T-helper 1 cell treated with Interleukin-12 subunit alpha and Interleukin-12 subunit beta and Interleukin-4 antibody, amounts not matched to agents 30 μg/mL and 1 μg/mL, for 36 hours (primary cell): ENCODE results near the gene MMP15.

Experiments
- H3K27ac Mint-ChIP-seq: one replicate; pipeline ENCODE4 v1.8.0; 2021; ENCODE audit warnings: mild to moderate bottlenecking, mixed read lengths
- H3K27me3 Mint-ChIP-seq: one replicate; pipeline ENCODE4 v1.8.0; 2021; ENCODE audit warnings: low read depth, mixed read lengths
- H3K36me3 Mint-ChIP-seq: one replicate; pipeline ENCODE4 v1.8.0; 2021; ENCODE audit warnings: low read depth, mixed read lengths
- H3K4me1 Mint-ChIP-seq: one replicate; pipeline ENCODE4 v1.8.0; 2021; ENCODE audit warnings: low read depth, mixed read lengths
- H3K4me3 Mint-ChIP-seq: one replicate; pipeline ENCODE4 v1.8.0; 2021; ENCODE audit warnings: mild to moderate bottlenecking, moderate library complexity, mixed read lengths
- H3K9me3 Mint-ChIP-seq: one replicate; pipeline ENCODE4 v1.8.0; 2021; ENCODE audit warnings: mixed read lengths

MMP15 gene

DNA sequence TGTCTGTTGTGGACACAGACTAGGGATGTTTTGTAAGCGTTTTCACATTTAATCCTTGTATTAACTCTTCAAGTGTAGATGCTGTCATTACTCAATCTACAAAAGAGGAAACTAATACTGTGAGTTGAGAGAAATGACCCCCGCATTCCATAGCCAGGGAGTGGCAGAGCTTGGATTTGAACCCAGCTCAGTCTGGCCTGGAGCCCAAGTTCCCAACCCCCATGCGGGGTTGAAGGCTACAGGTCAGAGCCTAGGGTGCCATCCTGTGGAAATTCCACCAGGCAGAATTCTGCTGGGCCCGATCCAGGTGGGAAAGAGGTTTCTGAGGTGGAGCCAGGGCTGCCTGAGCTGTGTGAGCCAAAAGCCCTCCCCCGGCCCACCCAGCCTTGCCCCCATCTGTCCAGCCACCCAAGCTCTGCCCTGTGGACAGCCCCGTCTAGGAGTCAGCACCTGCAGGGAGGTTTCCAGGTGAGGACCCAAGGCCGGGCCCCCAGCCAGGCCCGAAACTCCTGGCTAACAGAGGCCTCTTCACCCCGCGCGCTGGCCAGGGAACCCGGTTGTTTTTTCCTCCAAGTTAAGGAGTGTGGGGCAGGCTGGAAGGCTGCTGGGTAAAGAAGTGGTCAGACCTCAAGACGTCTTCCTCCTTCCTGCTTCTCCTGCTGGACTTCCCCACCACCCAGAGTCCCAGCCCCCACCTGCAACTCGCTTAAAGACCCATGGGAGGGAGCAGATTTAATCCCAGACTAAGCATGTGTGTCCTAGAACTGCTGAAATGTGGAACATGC, 5.7 kb downstream of the MMP15 start:
- Mint-ChIP-seq H3K9me3 (no peaks in the 10 kb centered on the region), H3K4me3 (no peak overlapping the region), H3K27me3 (peaks cover 20% of the 10 kb centered on the region), H3K27ac (no peak overlapping the region), H3K36me3 (no peaks in the 10 kb centered on the region), H3K4me1 (peaks cover 2% of the 10 kb centered on the region)

DNA sequence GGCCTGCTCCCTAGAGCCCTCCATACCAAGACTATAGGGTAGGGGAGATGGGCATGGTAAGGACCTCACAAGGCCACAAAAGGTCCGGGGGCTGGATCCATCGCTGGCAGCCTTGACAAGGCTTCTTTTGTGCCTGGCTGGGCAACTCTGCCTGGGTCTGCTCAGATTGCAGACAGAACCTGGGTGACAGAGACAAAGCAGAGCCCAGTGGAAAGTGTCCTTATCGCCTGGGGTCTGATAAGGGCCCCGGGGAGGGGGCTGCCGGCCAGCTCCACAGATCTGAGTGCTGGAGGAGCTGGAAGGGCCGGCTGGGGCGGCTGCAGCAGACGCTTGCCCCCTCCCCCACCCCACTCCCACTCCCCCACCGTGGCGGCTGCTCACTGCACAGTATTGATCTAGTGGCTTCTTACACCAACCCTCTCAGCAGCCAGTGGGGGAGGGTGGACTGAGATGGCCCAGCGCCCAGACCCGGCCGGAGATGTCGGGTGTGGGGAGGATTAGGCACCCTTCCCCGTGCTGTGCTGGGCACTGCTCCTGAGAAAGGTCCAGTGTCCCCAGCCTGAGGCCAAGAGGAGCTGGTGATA, 7.2 kb downstream of the MMP15 start:
- no peak overlapping the region for H3K27ac Mint-ChIP-seq
- no peaks in the 10 kb centered on the region for H3K36me3 Mint-ChIP-seq
- no peak overlapping the region for H3K4me3 Mint-ChIP-seq
- peaks cover 2% of the 10 kb centered on the region for H3K4me1 Mint-ChIP-seq
- H3K9me3 Mint-ChIP-seq, result no peaks in the 10 kb centered on the region
- H3K27me3 Mint-ChIP-seq, result peaks cover 18% of the 10 kb centered on the region

DNA sequence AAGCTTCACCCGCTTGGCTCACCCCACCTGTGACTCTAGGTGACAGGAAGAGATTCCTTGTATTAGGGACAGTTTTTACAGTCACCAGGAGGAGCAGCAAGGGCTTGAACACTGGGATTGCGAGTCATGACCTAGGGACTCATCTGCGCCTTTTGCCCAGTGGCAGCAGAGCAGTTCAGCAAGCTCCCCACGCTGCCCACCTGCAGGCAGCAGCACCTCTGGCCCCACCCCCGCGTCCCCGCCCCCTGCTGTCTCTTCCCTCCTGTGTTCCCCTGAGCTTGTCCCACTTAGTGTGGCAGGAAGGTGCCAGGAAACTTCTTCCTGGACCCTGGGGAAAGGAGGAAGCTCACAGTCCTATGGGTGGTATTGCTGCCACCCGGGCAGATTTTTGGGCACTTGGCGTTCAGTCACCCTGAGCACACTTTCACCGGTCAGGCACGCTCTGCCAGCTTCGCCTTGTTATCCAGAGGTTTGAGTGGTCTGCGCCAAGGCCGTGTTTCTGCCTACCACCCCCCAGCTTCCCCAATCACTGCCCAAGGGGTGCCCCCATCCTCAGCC, 8.7 kb downstream of the MMP15 start:
- H3K27ac Mint-ChIP-seq, result no peak overlapping the region
- H3K36me3 Mint-ChIP-seq, result no peaks in the 10 kb centered on the region
- H3K4me1 Mint-ChIP-seq, result no peaks in the 10 kb centered on the region
- no peak overlapping the region for H3K4me3 Mint-ChIP-seq
- peaks cover 4% of the 10 kb centered on the region for H3K27me3 Mint-ChIP-seq
- no peaks in the 10 kb centered on the region for H3K9me3 Mint-ChIP-seq

DNA sequence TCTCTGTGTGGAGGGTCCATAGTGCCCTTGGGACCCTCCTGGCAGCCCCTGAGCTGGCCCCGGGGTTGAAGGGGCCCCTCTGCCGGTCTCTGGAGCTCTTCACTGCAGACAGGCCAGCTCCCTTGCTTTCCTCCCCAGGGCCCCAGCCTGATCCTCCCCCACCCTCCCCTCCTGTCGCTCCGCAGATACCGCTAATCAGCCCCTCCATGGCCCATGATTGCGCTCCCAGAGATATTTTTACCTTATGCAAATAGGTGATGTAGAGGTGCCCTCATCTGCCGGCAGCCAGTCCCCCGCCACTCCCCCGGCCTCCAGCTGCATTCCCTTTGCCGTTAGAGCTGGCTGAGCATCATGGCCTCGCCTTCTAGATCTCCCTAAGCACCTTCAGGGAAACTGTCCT, 9.2 kb downstream of the MMP15 start:
- Mint-ChIP-seq H3K27ac (no peak overlapping the region), H3K27me3 (no peaks in the 10 kb centered on the region), H3K9me3 (no peaks in the 10 kb centered on the region), H3K4me1 (no peaks in the 10 kb centered on the region), H3K4me3 (no peak overlapping the region), H3K36me3 (no peaks in the 10 kb centered on the region)

DNA sequence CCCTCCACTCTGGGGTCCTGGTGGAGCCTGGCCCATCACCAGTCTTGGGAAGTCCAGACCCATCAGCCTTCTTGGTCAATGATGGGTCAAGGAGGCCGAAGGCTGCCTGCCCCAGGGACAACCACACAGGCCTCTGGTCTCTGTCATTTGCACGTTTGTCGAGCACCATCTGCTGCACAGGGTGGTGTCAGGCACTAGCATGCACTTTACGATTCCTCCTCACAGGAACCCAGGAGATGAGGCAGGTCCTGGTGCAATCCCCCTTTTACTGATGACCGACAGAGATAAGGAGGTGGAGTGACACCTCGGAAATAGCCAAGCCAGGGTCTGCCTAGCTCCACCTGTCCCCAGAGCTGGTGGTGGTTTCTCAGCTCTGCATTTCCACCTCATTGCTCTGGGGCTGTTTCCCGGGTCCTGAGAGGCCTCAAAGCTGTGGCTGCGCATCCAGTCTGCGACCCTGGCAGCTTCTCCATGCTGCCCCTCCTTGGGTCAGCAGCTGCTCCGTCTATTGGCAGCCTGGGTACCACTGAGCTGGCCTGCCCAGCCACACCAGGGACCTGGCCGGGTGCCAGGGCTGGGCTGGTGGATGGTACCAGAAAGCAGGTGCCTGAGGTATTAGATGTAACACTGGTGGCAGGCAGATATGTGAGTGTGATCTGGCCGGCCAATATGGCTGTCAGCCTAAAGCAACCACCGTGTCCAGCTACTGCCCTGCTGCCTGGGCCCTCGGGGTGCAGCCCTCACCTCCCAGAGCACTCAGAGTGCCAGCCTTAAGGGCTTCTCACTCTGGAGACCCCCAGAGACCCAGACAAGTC, 10.0 kb downstream of the MMP15 start:
- Mint-ChIP-seq H3K4me3 (no peak overlapping the region), H3K36me3 (no peaks in the 10 kb centered on the region), H3K9me3 (no peaks in the 10 kb centered on the region), H3K27me3 (no peaks in the 10 kb centered on the region), H3K27ac (no peak overlapping the region), H3K4me1 (no peaks in the 10 kb centered on the region)

DNA sequence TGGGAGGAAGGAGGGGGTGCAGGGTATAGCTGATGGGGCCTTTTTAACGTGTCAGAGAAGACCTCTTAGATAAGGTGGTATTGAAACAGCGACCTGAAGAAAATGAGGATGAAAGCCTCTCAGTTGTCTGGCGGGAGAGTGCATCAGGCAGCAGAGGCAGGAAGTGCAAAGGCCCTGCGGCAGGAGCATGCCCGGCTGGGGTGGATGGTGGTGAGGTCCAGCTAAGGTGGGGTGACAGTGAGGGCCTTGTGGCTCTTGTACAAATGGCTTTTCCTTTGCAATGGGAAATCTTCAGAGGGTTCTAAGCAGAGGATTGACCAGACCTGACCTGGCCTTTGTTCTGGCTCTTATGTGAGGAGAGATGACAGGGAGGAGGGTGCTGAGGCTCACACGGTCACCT, 11.4 kb downstream of the MMP15 start:
- no peaks in the 10 kb centered on the region for H3K36me3 Mint-ChIP-seq
- no peak overlapping the region for H3K4me3 Mint-ChIP-seq
- no peaks in the 10 kb centered on the region for H3K27me3 Mint-ChIP-seq
- no peak overlapping the region for H3K27ac Mint-ChIP-seq
- no peaks in the 10 kb centered on the region for H3K9me3 Mint-ChIP-seq
- H3K4me1 Mint-ChIP-seq, result no peaks in the 10 kb centered on the region

DNA sequence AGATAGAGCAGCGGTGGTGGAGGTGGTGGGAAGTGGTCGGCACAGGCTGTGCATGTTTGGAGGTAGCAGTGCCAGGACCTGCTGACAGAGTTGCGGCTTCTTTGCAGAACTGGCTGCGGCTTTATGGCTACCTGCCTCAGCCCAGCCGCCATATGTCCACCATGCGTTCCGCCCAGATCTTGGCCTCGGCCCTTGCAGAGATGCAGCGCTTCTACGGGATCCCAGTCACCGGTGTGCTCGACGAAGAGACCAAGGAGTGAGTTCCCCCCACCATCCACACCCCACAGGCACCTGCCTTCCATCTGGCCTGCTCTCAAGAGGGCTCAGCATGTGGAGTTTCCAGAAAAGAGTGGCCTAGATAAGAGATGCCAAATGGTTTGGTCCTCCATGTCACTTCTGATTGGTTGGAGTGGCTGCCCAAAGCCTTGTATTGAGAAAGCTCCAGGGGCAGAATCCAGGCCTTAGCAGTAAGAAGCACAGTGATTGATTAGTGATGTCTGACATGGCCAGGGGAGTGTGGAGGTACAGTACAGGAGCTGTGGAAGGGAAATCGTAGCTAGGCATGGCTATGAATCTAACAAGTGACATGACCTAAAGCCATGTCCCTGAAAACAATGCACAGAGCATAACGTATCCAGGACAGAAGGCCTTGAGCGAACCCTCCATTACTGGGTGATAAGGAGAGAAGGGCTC, 12.0 kb downstream of the MMP15 start:
- H3K4me1 Mint-ChIP-seq, result no peaks in the 10 kb centered on the region
- H3K9me3 Mint-ChIP-seq, result no peaks in the 10 kb centered on the region
- no peaks in the 10 kb centered on the region for H3K27me3 Mint-ChIP-seq
- no peak overlapping the region for H3K27ac Mint-ChIP-seq
- H3K36me3 Mint-ChIP-seq, result no peaks in the 10 kb centered on the region
- H3K4me3 Mint-ChIP-seq, result no peak overlapping the region

DNA sequence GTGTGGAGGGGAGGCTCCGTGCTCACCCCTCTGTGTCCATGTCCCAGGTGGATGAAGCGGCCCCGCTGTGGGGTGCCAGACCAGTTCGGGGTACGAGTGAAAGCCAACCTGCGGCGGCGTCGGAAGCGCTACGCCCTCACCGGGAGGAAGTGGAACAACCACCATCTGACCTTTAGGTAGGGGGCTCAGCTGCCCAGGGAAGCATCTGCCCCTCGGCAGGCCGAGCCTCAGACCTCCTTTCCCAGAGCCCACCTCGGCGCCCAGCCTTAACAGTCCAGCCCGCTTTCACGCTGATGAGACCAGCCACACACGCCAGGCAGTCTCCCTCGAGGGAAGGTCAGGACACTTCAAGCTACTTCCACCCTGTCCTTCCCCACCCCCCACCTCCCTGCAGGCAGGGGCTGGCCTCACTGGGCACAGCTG, 12.7 kb downstream of the MMP15 start:
- Mint-ChIP-seq H3K36me3 (no peaks in the 10 kb centered on the region), H3K4me3 (no peak overlapping the region), H3K27ac (no peak overlapping the region), H3K9me3 (no peaks in the 10 kb centered on the region), H3K27me3 (no peaks in the 10 kb centered on the region), H3K4me1 (no peaks in the 10 kb centered on the region)

DNA sequence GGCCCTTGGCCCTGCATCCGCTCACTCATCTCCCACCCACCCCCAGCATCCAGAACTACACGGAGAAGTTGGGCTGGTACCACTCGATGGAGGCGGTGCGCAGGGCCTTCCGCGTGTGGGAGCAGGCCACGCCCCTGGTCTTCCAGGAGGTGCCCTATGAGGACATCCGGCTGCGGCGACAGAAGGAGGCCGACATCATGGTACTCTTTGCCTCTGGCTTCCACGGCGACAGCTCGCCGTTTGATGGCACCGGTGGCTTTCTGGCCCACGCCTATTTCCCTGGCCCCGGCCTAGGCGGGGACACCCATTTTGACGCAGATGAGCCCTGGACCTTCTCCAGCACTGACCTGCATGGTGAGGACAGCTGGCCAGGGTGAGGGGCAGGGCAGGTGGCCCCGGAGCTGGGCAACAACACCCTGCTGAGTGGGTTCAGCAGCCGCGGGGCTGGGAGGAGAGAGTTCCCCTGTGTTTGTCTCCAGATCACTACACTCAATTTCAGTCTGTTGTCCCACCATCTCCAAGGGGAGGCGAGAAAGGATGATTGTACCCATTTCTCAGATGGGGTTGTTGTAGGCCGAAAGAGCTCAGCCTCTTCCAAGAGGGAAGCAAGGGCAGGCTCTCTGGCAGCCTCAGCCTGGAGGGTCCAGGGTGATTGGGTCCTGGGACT, 14.4 kb downstream of the MMP15 start:
- Mint-ChIP-seq H3K27me3 (no peaks in the 10 kb centered on the region), H3K4me3 (no peak overlapping the region), H3K27ac (no peak overlapping the region), H3K4me1 (no peaks in the 10 kb centered on the region), H3K36me3 (no peaks in the 10 kb centered on the region), H3K9me3 (no peaks in the 10 kb centered on the region)

DNA sequence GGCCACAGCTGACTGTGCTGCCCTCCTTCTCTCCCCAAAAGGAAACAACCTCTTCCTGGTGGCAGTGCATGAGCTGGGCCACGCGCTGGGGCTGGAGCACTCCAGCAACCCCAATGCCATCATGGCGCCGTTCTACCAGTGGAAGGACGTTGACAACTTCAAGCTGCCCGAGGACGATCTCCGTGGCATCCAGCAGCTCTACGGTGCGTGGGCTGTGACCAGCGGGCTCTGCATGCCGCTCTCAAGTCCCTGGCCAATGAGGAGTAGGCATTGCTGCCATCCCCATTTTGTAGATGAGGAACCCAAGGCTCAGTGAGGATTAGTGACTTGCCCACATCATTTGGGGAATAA, 14.9 kb downstream of the MMP15 start:
- Mint-ChIP-seq H3K27me3 (no peaks in the 10 kb centered on the region), H3K27ac (no peak overlapping the region), H3K9me3 (no peaks in the 10 kb centered on the region), H3K4me3 (no peak overlapping the region), H3K4me1 (no peaks in the 10 kb centered on the region), H3K36me3 (no peaks in the 10 kb centered on the region)

DNA sequence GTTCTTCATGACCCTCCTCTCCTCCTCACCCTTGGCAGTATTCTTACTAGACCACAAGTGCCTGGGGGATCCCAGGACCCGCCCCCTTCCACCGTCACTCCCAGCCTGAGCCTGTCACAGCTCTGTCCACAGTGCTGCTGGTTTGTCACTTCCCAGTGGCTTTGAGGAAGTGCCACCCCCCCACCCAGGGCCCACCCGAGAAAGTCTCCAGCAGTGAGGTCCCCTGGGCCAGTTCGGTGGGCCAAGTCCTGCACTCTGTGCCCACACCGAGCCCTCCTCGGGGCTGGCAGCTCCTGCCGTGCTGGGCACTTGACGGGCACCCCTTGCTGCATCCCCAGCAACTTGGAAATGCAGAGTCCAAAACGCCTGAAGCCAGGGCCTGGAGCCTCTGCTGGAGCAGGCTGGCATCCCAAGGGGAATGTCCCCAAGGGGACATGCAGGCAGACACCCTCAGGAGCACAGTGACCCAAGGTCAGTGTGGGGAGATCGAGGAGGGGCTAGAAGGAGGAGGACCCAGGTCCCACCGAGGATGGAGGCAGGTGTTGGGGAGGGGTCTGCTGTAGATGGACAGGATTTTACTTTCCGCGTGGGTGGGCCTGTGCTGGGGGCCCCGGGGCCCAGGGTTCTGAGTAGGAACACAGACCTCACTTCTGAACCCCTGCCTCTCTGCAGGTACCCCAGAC, 15.5 kb downstream of the MMP15 start:
- no peaks in the 10 kb centered on the region for H3K9me3 Mint-ChIP-seq
- no peaks in the 10 kb centered on the region for H3K27me3 Mint-ChIP-seq

DNA sequence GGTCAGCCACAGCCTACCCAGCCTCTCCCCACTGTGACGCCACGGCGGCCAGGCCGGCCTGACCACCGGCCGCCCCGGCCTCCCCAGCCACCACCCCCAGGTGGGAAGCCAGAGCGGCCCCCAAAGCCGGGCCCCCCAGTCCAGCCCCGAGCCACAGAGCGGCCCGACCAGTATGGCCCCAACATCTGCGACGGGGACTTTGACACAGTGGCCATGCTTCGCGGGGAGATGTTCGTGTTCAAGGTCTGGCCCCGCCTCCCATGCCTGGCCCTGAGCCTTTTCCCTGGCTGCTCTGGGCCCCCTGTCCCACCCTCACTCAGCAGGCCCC, 16.0 kb downstream of the MMP15 start:
- no peak overlapping the region for H3K4me3 Mint-ChIP-seq
- H3K27me3 Mint-ChIP-seq, result no peaks in the 10 kb centered on the region
- H3K36me3 Mint-ChIP-seq, result no peaks in the 10 kb centered on the region
- H3K9me3 Mint-ChIP-seq, result no peaks in the 10 kb centered on the region
- H3K4me1 Mint-ChIP-seq, result no peaks in the 10 kb centered on the region
- no peak overlapping the region for H3K27ac Mint-ChIP-seq

More for the DNA sequence above, 15.5 kb downstream of the MMP15 start:
- Mint-ChIP-seq H3K36me3 (no peaks in the 10 kb centered on the region), H3K4me1 (no peaks in the 10 kb centered on the region), H3K27ac (no peak overlapping the region), H3K4me3 (no peak overlapping the region)

DNA sequence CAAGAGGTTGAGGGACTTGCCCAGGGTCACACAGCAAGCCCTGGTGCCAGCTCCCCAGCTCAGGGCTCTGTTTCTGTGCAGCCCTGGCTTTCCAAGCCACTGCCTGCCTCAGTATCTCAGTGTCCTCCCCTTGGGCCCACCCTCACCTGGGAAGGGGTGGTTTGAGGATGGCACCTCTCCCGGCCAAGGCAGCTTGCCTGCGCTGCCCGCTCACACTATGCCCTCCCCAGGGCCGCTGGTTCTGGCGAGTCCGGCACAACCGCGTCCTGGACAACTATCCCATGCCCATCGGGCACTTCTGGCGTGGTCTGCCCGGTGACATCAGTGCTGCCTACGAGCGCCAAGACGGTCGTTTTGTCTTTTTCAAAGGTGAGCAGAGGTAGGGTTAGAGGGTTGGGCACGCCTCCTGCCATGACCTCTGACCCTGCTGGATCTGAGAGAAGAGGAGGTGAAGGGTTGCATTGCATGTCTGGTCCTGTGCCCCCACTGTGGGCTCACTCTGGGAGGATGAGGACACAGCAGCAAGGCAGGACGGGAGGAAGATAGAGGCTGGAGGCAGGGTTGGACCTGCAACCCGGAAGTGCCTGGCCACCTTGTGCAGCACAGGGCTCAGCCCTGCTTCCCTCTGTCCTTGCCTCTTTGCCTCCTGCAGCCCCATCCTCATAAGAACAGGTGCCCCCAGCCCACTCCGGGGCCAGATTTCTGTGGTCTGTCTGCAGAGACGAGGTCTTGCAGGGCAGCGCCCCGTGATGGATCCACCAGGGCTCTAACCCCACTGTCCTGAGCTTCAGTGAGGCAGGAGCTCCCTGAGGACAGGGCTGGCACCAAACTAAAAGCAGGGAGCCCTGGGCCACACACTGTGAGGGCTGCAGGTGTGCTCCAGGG, 16.7 kb downstream of the MMP15 start:
- H3K4me3 Mint-ChIP-seq, result no peak overlapping the region
- no peak overlapping the region for H3K27ac Mint-ChIP-seq
- no peaks in the 10 kb centered on the region for H3K27me3 Mint-ChIP-seq
- no peaks in the 10 kb centered on the region for H3K9me3 Mint-ChIP-seq
- no peaks in the 10 kb centered on the region for H3K4me1 Mint-ChIP-seq
- no peaks in the 10 kb centered on the region for H3K36me3 Mint-ChIP-seq
